Measurements from ENCODE around the gene ADH1C.

DNA sequence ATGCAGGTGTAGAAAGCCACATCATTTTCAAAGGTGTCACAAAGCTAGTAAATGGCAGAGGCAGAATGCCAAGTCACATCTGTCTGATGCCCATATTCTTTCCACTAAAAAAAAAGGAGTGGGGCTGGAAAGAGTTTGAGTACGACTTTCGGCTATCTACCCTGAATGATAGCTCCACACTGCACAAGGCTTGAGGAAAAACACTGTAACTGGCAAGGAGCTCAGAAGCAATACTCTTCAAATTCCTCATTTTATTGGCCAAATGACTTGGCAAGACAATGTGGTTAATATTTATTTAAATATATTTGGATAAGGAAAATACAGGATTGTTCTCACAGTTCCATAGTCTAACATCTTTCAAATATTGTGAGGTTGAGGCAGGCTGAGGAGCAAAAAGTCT is 5.4 kb upstream of the ADH1C start:
- TF ChIP-seq SMAD3 (CRISPR knock-in tag; conservative IDR thresholded peaks at IDR 0.05) (no peak), NBN (IDR thresholded peaks at IDR 0.05; ENCODE audit: low read depth) (no peak), ZBTB1 (CRISPR knock-in tag; IDR thresholded peaks at IDR 0.05; ENCODE audit: borderline replicate concordance, low read depth) (no peak), POLR2A (conservative IDR thresholded peaks at IDR 0.05) (no peak), PHF21A (IDR thresholded peaks at IDR 0.05; ENCODE audit: borderline replicate concordance, low read depth) (no peak), MAFK (IDR thresholded peaks at IDR 0.05; ENCODE audit: low read length) (no peak), SIX5 (IDR thresholded peaks at IDR 0.05; ENCODE audit: borderline replicate concordance in 1 of 2, insufficient read depth in 1 of 2, low read depth in 1 of 2, low read length in 2 of 2) (no peak)
- TF ChIP-seq, protein P1, sequence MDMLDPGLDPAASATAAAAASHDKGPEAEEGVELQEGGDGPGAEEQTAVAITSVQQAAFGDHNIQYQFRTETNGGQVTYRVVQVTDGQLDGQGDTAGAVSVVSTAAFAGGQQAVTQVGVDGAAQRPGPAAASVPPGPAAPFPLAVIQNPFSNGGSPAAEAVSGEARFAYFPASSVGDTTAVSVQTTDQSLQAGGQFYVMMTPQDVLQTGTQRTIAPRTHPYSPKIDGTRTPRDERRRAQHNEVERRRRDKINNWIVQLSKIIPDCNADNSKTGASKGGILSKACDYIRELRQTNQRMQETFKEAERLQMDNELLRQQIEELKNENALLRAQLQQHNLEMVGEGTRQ (CRISPR knock-in tag; IDR thresholded peaks at IDR 0.05) = no peak
- TF ChIP-seq, protein P2, sequence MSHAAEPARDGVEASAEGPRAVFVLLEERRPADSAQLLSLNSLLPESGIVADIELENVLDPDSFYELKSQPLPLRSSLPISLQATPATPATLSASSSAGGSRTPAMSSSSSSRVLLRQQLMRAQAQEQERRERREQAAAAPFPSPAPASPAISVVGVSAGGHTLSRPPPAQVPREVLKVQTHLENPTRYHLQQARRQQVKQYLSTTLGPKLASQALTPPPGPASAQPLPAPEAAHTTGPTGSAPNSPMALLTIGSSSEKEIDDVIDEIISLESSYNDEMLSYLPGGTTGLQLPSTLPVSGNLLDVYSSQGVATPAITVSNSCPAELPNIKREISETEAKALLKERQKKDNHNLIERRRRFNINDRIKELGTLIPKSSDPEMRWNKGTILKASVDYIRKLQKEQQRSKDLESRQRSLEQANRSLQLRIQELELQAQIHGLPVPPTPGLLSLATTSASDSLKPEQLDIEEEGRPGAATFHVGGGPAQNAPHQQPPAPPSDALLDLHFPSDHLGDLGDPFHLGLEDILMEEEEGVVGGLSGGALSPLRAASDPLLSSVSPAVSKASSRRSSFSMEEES (CRISPR knock-in tag; IDR thresholded peaks at IDR 0.05) = no peak
- TF ChIP-seq, protein P3, sequence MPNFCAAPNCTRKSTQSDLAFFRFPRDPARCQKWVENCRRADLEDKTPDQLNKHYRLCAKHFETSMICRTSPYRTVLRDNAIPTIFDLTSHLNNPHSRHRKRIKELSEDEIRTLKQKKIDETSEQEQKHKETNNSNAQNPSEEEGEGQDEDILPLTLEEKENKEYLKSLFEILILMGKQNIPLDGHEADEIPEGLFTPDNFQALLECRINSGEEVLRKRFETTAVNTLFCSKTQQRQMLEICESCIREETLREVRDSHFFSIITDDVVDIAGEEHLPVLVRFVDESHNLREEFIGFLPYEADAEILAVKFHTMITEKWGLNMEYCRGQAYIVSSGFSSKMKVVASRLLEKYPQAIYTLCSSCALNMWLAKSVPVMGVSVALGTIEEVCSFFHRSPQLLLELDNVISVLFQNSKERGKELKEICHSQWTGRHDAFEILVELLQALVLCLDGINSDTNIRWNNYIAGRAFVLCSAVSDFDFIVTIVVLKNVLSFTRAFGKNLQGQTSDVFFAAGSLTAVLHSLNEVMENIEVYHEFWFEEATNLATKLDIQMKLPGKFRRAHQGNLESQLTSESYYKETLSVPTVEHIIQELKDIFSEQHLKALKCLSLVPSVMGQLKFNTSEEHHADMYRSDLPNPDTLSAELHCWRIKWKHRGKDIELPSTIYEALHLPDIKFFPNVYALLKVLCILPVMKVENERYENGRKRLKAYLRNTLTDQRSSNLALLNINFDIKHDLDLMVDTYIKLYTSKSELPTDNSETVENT (CRISPR knock-in tag; IDR thresholded peaks at IDR 0.05) = no peak
- TF ChIP-seq, protein P4, sequence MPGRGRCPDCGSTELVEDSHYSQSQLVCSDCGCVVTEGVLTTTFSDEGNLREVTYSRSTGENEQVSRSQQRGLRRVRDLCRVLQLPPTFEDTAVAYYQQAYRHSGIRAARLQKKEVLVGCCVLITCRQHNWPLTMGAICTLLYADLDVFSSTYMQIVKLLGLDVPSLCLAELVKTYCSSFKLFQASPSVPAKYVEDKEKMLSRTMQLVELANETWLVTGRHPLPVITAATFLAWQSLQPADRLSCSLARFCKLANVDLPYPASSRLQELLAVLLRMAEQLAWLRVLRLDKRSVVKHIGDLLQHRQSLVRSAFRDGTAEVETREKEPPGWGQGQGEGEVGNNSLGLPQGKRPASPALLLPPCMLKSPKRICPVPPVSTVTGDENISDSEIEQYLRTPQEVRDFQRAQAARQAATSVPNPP (IDR thresholded peaks at IDR 0.05; ENCODE audit: borderline replicate concordance, insufficient read depth, insufficient read length) = no peak
- TF ChIP-seq, protein P5, sequence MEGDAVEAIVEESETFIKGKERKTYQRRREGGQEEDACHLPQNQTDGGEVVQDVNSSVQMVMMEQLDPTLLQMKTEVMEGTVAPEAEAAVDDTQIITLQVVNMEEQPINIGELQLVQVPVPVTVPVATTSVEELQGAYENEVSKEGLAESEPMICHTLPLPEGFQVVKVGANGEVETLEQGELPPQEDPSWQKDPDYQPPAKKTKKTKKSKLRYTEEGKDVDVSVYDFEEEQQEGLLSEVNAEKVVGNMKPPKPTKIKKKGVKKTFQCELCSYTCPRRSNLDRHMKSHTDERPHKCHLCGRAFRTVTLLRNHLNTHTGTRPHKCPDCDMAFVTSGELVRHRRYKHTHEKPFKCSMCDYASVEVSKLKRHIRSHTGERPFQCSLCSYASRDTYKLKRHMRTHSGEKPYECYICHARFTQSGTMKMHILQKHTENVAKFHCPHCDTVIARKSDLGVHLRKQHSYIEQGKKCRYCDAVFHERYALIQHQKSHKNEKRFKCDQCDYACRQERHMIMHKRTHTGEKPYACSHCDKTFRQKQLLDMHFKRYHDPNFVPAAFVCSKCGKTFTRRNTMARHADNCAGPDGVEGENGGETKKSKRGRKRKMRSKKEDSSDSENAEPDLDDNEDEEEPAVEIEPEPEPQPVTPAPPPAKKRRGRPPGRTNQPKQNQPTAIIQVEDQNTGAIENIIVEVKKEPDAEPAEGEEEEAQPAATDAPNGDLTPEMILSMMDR (IDR thresholded peaks at IDR 0.05 in 2 of 3, conservative IDR thresholded peaks at IDR 0.05 in 1 of 3; ENCODE audit: insufficient read depth in 2 of 3, low read depth in 1 of 3, low read length in 3 of 3) = no peak
